Measurements from ENCODE around the gene MAF.

The MAF gene

GRCh38 chr16:79600638-79601091 is at the start of gene MAF:
TSS of gene MAF (minus strand) at chr16:79600737. CDS start at chr16:79599902, 835 bp downstream.
- peak; percentile 34 to 95 (median 78) for DNase-seq

GRCh38 chr16:79648826-79649225 is 48.3 kb upstream of the MAF start:
- DNase-seq = no peak

- no peak for DNase-seq
These were observed 47.0 kb upstream of the MAF start for GRCh38 chr16:79647586-79647985.

DNA sequence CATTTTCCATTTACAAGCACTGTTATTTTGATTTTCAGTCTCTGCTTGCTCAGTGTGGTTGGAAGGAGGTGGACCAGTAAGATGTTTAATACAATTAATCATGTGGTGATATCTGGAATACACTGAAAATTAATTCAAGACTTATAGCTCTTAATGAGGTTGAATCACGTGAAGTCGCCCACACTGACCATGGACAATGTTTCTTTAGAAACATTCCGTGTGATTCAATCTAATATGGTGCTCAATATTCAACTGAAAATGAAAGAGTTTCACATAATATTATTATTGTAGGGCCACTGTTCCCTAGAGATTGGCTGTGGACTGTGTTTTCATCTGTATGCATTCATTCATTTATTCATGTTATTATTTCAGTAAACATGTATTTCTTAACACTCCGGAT is 45.2 kb upstream of the MAF start:
- no peak for DNase-seq

GRCh38 chr16:79644971-79645667 is 44.6 kb upstream of the MAF start:
- DNase-seq = no peak

- no peak for DNase-seq
These were observed 42.1 kb upstream of the MAF start for GRCh38 chr16:79642652-79643051.

- DNase-seq = no peak
These were observed 40.2 kb upstream of the MAF start for GRCh38 chr16:79640513-79641360.

DNA sequence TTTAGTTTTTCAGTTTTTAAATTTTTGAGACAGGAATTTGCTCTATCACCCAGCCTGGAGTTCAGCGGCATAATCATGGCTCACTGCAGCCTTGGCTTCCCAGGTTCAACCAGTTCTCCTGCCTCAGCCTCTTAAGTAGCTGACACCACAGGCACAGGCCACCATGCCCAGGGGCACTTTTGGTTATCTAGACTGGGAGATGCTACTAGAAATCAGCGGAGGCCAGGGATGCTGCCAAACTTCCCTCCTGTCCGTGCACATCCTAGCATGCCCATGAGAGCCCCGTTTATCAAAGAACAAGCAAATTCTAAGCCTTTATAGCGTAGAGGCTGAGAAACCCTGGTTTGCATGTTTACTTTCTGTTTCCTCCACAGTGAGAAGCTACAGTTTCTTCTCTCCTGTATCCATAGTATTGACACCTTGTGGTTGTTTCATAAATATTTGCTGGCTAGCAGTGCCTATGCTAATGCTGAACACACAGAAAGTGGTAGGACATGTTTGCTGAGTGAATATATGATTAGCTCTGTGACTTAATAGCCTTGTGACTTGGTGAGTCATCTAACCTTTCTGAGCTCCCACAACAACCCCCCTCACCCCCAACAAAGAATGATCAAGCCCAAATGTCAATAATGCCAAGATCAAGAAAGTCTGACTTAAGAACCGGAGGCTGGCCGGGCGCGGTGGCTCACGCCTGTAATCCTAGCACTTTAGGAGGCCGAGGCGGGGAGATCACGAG is 39.2 kb upstream of the MAF start:
- DNase-seq = no peak

DNA sequence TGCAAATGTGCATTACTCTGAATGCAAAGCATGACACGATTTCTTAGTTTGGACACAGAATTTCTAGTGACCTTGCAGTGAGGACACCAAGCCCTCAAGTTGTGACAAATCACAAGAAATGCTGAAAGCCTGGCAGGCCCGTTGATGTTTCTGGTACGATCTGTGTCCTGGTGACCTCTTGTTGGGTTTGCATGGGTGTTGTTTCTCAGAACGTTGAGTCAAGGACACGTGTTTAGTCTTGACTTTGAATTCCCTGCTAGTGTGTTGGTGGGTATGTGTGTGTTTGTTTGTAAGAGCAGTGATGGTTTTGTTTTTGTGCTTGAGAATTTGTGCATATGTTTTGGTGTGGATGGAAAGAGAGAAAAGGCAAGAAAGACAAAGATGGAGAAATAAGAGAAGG is 37.8 kb upstream of the MAF start:
- no peak for DNase-seq

DNA sequence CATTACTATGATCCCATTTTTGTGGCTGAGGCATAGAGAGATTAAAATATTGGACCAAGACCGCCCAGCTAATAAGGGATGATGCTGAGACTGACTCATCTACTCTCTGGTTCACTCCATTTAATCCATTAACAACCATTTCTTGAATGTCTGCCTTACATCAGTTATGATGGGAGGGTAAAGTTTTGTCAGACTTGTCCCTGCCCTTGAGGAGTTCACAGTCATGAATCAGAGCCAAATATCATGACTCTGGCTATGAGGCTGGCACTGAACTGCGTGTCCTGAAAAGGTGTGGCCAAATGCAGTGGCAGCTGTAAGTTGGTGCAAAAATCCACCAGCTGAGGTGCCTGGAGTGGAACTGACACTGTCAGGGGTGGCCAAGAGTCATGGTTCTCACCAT is 35.0 kb upstream of the MAF start:
- no peak for DNase-seq

DNA sequence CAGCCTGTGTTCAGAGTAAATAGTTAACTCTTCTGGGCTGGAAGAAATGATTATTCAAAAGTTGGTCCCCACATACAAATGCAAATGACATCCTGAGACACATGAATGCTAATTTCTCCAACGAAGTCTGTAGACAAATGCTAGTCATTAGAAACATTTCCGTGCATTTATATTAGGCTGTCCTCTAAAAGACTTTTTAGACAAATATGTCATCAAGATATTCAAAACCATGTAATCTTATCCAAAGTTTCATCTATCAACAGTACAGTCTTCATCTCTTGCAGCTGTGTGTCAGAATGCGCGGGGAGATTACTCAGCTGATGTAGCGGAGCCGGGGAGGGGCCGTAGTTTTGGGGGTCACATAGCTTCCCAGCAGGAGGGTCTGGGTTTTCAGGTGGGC is 33.8 kb upstream of the MAF start:
- no peak for DNase-seq

DNA sequence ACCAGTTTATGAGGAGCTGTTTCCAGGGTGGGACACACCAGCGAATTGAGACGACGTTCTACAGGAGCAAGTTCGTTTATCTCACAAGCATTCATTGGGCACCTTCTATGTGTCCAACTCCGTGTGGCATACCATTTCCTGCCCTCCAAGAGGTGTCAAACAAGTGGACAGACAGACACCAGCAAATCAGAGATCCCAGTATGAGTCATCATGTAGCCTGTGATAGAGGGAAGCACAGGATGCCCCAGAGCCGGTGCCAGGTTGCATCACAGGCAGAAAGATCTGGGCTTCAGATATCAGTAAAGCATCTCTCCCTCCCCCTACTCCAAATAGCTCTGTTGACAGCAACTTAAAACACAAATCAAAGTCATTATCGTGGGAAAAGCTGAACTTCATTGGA is 31.8 kb upstream of the MAF start:
- no peak for DNase-seq

- DNase-seq = no peak
These were observed 28.5 kb upstream of the MAF start for GRCh38 chr16:79628988-79629387.

DNA sequence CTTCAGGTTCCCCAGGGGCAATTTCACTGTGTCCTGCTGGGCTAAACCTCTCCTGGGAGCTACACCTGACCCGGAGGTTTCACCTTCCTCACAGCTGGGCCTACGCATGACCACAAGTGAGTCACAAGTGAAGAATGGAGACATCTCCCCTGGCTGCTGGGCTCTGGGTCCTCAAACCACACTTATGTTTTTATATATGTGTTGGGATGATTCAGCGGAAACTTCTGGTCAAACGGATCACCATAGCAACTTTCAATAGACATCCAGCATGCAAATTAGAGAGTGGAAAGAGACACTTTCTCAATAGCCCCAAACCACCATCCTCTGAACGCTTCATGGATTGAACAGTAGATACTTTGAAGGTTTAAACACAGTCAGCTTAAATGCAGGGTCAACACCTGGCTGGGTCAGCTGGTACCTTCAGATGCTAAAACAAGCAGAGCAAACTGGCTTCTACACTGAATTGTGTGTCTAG is 28.0 kb upstream of the MAF start:
- DNase-seq = no peak

- DNase-seq = no peak
These were observed 26.6 kb upstream of the MAF start for GRCh38 chr16:79627092-79627491.

GRCh38 chr16:79625738-79626137 is 25.2 kb upstream of the MAF start:
- DNase-seq = no peak

DNA sequence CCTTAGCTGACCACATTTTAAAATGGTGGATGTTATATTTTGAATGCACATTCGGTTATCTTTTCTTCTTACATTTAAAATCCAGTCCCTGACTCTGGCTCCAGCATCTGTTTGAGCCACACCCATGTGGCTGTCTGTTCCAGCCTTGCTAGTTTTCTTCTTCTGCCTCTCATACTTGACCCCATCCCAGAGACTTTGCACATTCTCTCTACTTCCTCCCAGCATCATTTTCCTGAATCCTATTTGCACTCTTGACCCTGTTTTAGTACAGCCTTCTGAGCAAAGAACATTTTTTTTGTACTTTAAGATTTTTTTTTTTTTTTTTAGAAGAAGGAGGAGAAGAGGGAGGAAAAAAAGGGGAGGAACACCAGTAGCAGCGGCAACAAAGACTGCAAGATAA is 23.3 kb upstream of the MAF start:
- no peak for DNase-seq

GRCh38 chr16:79623062-79623461 is 22.5 kb upstream of the MAF start:
- peak in 1 of 56 donors; percentile 1 for DNase-seq

GRCh38 chr16:79621027-79621426 is 20.5 kb upstream of the MAF start:
- DNase-seq = no peak

- DNase-seq = no peak
These were observed 18.1 kb upstream of the MAF start for GRCh38 chr16:79618692-79619050.

- DNase-seq = no peak
These were observed 17.6 kb upstream of the MAF start for GRCh38 chr16:79618041-79618691.

GRCh38 chr16:79613009-79613408 is 12.5 kb upstream of the MAF start:
- DNase-seq = no peak

All from nucleus accumbens (tissue), 56 donors.